HG03354 (cell line): ENCODE results near the gene GAB1.

ENCODE experiments used
- ATAC-seq: cut with Tn5 transposase; IDR thresholded peaks from one replicate; pipeline ENCODE4 v1.9.1; 2021; ENCODE audit warnings: mild to moderate bottlenecking; ENCODE audit not compliant: unreplicated experiment, poor library complexity, severe bottlenecking

GAB1 gene

DNA sequence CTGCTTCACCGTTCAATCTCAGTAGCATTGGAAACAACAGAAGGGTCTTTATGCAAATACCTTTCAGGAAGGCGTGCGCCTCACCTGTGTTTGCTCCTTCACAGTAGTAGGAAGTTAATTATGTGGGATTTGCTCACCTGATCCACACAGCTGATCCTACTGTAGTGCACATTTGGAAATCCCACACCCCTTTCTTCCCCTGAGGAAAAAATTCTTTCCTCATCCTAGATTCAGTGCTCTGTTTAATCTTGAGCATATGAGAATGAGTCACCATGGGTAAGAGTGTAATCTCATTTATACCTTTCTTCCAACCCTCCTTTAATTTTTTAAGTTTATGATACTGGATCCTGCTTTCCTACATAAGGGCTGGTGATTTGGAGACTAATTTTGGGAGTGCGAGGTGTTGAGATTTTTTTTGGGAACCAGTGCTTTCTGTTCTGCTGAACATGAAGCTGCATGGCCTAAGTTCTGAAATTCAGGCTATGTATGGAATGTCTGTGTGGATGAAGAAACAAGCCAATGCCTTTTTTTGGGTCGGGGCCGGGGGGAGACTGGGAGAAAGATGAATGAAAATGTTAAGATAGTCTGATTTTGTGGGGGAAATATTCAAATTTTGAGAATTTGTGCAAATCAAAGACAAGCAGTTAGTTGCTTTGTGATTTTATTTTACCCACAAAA is 19.0 kb downstream of the GAB1 start:
- ATAC-seq: no peak

DNA sequence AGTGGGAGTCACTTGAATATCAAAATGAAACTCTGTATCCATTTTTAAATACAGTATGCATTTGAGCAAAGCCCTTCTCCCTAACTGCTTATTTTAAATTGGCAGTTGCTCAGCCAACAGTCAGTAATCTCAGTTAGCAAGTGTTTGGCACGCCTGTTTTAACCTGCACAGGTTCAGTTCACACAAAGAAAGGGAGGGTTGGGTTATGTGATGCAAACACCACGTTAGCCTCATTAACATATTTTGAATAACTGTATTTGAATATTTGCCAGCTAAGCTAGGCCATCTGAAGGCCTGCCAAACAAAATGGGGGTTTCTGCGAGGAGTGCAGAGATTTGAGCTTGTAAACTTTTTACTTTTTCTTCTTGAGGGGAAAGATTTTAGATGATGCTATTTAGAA is 19.8 kb downstream of the GAB1 start:
- ATAC-seq: peak; percentile 35

DNA sequence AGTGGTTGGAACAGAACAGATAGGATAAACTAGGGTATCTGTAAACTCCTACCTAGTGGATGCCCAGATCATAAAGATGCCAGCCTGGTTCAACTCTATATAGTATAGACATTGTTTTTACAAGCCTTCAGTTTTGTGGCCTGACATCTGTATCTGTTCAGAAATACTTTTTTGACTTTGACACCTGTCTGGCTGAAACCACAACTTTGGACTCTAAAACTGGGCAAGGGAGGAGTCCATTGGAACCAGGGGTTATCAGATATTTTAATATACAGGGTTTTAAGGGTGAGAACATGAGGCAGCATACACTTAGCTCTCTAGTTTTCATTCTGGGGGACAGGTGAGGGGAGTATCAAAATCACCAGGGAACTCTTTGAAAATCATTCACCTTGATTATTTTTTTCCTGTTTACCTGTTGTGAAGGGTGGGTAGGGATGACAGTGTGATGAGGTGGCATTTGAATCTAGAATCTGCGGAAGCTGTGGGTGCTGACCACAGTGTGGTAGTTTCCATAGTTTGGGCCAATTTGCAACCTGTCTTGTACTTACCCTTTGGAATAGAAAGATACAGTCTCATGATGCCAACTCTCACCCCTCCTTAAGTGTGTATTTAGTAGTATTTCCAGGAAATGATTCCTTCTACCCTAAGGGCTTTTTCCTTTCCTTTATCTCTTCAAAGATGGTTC is 20.6 kb downstream of the GAB1 start:
- ATAC-seq: no peak

GRCh38 chr4:143358419-143358818 is 21.7 kb downstream of the GAB1 start:
- ATAC-seq: no peak

- ATAC-seq: peak; percentile 89
These were observed 22.4 kb downstream of the GAB1 start for GRCh38 chr4:143358923-143359643.

DNA sequence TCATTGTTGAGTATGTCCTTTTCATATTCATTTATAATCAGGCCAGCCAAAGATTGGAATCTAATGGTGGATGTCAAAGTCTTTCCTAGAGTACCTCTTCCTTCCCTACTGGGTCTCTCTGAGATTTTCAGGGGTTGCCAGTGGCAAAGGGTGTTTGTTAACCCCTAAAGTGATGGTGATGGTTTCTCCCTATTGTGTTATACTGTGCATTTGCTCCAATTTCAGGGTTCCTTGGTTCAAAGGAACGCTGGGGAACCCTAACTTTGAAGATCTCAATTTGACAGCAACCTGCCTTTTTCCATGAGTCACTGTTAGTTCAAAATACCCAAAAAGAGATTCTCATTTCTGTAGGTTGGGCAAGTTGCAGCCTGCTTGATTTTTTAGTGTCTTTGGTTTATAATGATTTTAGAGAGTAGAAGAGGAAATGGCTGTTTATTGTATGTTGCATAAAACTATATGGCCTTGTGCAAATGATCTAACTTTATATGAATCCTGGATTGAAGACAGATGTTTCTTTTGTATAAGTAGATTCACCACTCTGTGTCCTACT is 23.0 kb downstream of the GAB1 start:
- no peak for ATAC-seq

DNA sequence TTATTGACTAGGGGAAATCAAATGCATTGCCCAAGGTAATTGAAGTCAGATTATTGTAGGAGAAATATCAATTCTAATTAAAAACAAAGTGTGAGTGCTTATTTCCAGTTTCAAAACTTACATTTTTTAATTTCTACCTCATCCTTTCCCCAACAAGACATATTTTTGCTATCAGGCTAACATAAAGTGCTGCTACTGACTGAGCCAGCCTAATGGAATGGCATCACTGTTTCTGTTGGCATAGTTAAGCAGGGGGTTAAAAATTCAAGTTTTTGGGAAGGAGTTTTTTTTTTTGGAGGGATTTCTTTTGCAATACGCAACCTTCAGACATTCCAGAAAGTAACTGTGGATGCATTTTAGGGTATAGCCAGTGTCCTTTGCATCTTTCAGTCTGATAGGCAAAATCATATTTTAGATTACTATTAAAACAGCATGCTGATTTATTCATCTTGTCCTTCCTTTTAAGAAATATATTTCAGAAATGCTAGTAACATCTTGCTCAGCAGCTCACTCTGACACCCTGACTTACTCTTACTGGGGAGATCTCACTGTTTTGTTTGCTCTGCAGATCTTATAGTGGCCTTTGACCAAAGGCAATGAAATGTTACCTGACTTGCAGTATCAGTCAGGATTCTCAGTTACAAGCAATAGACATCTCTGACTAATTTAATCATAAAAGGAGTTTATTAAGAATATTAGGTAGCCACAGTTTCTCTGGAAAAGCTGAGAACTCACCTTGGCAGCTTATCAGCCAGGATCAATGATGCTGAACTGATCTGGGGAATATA is 24.4 kb downstream of the GAB1 start:
- ATAC-seq: no peak

GRCh38 chr4:143362349-143363046 is 25.8 kb downstream of the GAB1 start:
- ATAC-seq: peak; percentile 23

DNA sequence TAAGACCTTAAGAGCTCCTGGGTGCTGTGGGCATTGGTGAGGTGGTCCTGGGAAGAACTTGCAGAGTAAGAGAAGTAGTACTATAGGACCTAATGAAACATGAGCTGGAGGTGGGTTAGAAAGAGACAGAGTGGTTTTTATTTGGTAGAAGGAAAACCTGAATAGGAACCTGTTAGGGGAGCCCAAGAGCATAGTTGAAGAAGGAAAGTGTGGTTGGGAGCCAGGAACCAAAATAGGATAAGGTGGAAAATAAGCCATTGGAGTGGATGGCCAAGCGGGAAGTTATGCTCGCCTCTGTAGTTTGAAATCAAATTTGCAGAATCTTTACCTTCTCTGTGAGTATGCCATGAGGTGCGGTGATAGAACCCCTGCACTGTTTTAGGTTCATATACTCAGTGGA is 26.7 kb downstream of the GAB1 start:
- no peak for ATAC-seq

- ATAC-seq: no peak
These were observed 27.4 kb downstream of the GAB1 start for GRCh38 chr4:143364063-143364462.

DNA sequence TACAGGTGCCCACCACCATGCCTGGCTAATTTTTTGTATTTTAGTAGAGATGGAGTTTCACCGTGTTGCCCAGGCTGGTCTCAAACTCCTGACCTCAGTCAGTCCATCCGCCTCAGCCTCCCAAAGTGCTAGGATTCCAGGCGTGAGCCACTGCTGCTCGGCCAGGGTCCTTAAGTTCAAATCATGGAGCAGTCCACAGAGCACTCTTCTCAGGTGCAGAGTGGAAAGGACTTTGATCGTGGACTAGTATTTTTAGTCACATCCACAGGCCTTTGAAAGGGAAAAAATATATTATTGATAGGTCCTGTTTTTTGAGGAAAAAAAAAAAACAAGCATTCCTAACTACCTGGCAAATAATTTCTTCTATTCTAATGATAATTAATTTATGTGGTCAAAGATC is 31.2 kb downstream of the GAB1 start:
- ATAC-seq: no peak

GRCh38 chr4:143369552-143369951 is 32.9 kb downstream of the GAB1 start:
- no peak for ATAC-seq

DNA sequence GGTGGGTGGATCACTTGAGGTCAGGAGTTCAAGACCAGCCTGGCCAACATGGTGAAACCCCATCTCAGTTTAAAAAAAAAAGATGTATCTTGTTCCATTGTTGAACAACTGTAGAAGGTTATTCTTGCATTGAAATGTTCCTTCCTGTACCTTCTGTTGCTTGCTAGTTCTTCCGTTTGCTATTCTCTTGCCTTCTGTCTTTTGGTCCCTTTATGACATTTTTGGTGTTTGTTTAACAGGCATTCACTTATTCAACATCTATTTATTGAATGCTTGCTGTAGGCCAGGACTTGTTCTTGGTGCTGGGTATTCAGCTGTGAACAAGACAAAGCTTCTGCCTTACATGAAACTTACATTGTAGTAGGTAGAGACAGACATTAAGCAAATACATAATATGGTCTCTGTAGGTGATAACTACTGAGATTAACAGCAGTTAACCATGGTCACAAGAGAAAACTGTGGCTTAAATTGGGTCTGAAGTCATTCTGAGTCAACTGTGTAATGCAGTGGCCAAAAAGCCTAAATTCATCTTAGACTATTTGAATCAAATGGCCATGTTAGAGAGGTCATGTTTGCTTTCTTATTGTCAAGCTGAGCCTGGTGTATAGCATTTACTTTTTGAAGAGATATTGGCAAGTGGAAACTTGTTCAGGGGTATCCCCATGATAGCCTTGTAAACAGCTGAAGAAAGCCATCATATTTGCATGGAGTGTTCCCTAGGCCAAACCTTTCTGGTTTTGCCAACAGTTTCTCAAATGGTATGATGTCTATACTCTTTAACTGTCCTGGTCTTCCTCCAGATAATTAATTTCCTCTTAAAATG is 35.6 kb downstream of the GAB1 start:
- peak; percentile 65 for ATAC-seq

- no peak for ATAC-seq
These were observed 37.6 kb downstream of the GAB1 start for GRCh38 chr4:143374255-143374654.

- no peak for ATAC-seq
These were observed 38.1 kb downstream of the GAB1 start for GRCh38 chr4:143374771-143375170.

DNA sequence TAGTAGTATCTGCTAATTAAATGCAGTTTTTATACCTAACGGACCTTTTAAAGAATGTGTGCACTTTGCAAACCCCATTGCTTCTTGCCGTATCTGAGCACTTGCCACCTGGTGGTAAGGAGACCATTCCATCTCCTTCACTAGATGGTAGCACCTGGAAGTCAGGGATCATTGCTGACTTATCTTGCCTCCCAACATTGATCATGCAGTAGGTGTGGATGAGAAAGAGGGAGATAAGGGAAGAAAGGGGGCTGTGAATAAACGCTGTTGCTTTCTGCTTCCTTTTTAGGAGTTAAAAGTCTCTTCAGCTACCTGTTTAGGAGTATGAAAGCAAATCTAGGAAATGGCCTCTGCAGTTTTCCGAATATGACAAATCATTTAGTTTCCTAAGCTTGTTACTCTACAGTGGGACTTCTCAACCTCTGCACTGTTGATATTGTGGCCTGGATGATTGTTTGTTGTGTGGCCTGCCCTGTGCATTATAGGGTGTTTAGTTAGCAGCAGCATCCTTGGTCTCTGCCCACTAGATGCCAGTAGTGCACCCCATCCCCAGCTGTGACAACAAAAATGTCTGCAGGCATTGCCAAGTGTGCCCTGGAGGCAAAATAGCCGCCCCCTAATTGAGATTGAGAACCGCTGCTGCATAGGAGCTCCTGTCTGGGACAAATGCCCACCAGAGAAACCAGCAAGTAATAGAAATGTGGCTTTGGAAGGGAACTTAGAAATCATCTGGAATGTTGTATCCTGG is 38.8 kb downstream of the GAB1 start:
- ATAC-seq: peak; percentile 56

GRCh38 chr4:143377611-143378099 is 41.0 kb downstream of the GAB1 start:
- ATAC-seq: peak; percentile 44

- ATAC-seq: no peak
These were observed 44.0 kb downstream of the GAB1 start for GRCh38 chr4:143380629-143381028.
